ENCODE results near the gene ENC1. TPM values are rescaled to one million over a fixed set of nuclear protein-coding genes. Genes with fewer than 3 reads are reported as not detected.

The ENC1 gene
- total and polyA plus RNA-seq, 10 of the 15 experiments (the other 5 are each of a cell fraction or from before 2014, with no cell fraction given) = 8.2 to 55.5 (median 32.1) TPM

- Histone ChIP-seq H2AFZ (ENCODE audit: control insufficient read depth, low read depth, low read length) (no peak overlapping the region), H4K20me1 (ENCODE audit: control insufficient read depth, insufficient read depth) (no peaks in the 10 kb centered on the region), H3K9me3 (replicated peaks; ENCODE audit: control insufficient read depth, insufficient read depth, low read length) (no peaks in the 10 kb centered on the region), H3K27ac (ENCODE audit: control insufficient read depth, insufficient read depth) (no peak overlapping the region), H3K36me3 (ENCODE audit: control insufficient read depth in 2 of 2, insufficient read depth in 2 of 2, low read length in 1 of 2) (no peaks in the 10 kb centered on the region), H3K4me1 (ENCODE audit: control insufficient read depth, insufficient read depth, low read length) (no peaks in the 10 kb centered on the region), H3K9ac (ENCODE audit: control insufficient read depth, insufficient read depth, low read length) (no peak overlapping the region), H3K4me2 (ENCODE audit: control insufficient read depth, insufficient read depth) (no peak overlapping the region), H3K27me3 (replicated peaks in 1 of 2; ENCODE audit: control insufficient read depth in 2 of 2, insufficient read depth in 2 of 2, low read length in 1 of 2) (no peaks in the 10 kb centered on the region), H3K79me2 (ENCODE audit: control insufficient read depth, insufficient read depth, low read length) (no peaks in the 10 kb centered on the region), H3K4me3 (no peak overlapping the region)
- RAD21 ChIA-PET (ENCODE audit: unreplicated experiment) = interaction anchor here (0.8 to 1.8 kb wide), 4 partner anchors 14 to 715 kb away, joined by 3 to 6 read pairs (median 3); partner anchors contain the start of gene ENC1
- 37% methylated on average over 3 of the region's 3 CpGs for WGBS (ENCODE audit: insufficient coverage, insufficient replicate concordance, low lambda C conversion rate, missing lambda C conversion rate)
- SMC1A ChIA-PET (ENCODE audit: uncharacterized antibody, unreplicated experiment) = interaction anchor here (0.7 to 0.9 kb wide), 3 partner anchors 17 to 23 kb away, joined by 3 read pairs; no protein-coding TSS in a partner anchor
- ATAC-seq (no peak), DNase-seq (ENCODE audit: low read depth, low spot score) (no peak), FAIRE-seq (no peak)
- intact Hi-C loops (cut with micrococcal nuclease; ENCODE audit: unreplicated experiment) (no loop called here), in situ Hi-C loops (cut with MboI) (no loop called here)
- BruUV-seq (replicated peaks) = no TSS peak
- TF ChIP-seq NRF1 (conservative IDR thresholded peaks at IDR 0.05; ENCODE audit: low read depth, low read length) (no peak), RFX5 (IDR thresholded peaks at IDR 0.05; ENCODE audit: low read depth, low read length) (no peak), SUPT20H (IDR thresholded peaks at IDR 0.05; ENCODE audit: borderline replicate concordance, control insufficient read depth, low read depth, low read length) (no peak), ZNF592 (IDR thresholded peaks at IDR 0.05) (no peak), IRF4 (IDR thresholded peaks at IDR 0.05; ENCODE audit: low read depth, low read length) (no peak), HDGF (IDR thresholded peaks at IDR 0.05) (no peak), NR2C1 (IDR thresholded peaks at IDR 0.05) (no peak), EED (IDR thresholded peaks at IDR 0.05; ENCODE audit: low read depth) (no peak), POU2F2 (IDR thresholded peaks at IDR 0.05; ENCODE audit: borderline replicate concordance, low read depth, low read length) (no peak), HSF1 (IDR thresholded peaks at IDR 0.05; ENCODE audit: low read depth, low read length) (no peak), ZBED1 (IDR thresholded peaks at IDR 0.05; ENCODE audit: borderline replicate concordance) (no peak), BCL11A (IDR thresholded peaks at IDR 0.05; ENCODE audit: low read depth, low read length) (no peak)
- CTCF ChIA-PET = interaction anchor here (1.1 to 1.6 kb wide), 2 partner anchors 23 to 715 kb away, joined by 3 to 5 read pairs; partner anchors contain the start of gene ENC1
- POLR2A ChIA-PET = no interaction called here
Measured at GRCh38 chr5:74617202-74617601, 23.3 kb downstream of the ENC1 start.

Data from GM12878 (cell line).